Neural cell (in vitro differentiated cells): ENCODE data around the gene MUS81.
"Not testable (repeated sequence)": the region's sequence is repeated elsewhere in the genome, so short reads cannot be mapped to it uniquely, and the experiment has no call there.

ENCODE experiments used
- MXI1 ChIP-seq: fragments of 450-650 bp; conservative IDR thresholded peaks from 2 replicates; pipeline ENCODE4 v1.6.1; 2014; ENCODE audit warnings: antibody characterized with exemption, mild to moderate bottlenecking; ENCODE audit not compliant: poor library complexity, severe bottlenecking
- RAD21 ChIP-seq: fragments of 450-650 bp; conservative IDR thresholded peaks from 2 replicates; pipeline ENCODE4 v1.6.1; 2014; ENCODE audit warnings: antibody characterized with exemption, mild to moderate bottlenecking, moderate library complexity
- TAF1 ChIP-seq: IDR thresholded peaks from 2 replicates; pipeline ENCODE4 v1.6.1; 2012; ENCODE audit warnings: low read depth
- TF ChIP-seq, protein P1 (sequence below): fragments of 450-650 bp; IDR thresholded peaks from 2 replicates; pipeline ENCODE4 v1.5.1; 2014; ENCODE audit warnings: antibody characterized with exemption, mild to moderate bottlenecking, moderate library complexity; ENCODE audit not compliant: poor library complexity, severe bottlenecking
- TF ChIP-seq, protein P2 (sequence below): IDR thresholded peaks from 2 replicates; pipeline ENCODE4 v1.6.1; 2012; ENCODE audit warnings: borderline replicate concordance

GRCh38 chr11:65848693-65849092 lies 11.5 kb upstream of the MUS81 start:
- TF ChIP-seq MXI1, TAF1, RAD21: not testable (repeated sequence)
- TF ChIP-seq, protein P1, sequence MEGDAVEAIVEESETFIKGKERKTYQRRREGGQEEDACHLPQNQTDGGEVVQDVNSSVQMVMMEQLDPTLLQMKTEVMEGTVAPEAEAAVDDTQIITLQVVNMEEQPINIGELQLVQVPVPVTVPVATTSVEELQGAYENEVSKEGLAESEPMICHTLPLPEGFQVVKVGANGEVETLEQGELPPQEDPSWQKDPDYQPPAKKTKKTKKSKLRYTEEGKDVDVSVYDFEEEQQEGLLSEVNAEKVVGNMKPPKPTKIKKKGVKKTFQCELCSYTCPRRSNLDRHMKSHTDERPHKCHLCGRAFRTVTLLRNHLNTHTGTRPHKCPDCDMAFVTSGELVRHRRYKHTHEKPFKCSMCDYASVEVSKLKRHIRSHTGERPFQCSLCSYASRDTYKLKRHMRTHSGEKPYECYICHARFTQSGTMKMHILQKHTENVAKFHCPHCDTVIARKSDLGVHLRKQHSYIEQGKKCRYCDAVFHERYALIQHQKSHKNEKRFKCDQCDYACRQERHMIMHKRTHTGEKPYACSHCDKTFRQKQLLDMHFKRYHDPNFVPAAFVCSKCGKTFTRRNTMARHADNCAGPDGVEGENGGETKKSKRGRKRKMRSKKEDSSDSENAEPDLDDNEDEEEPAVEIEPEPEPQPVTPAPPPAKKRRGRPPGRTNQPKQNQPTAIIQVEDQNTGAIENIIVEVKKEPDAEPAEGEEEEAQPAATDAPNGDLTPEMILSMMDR: not testable (repeated sequence)
- TF ChIP-seq, protein P2, sequence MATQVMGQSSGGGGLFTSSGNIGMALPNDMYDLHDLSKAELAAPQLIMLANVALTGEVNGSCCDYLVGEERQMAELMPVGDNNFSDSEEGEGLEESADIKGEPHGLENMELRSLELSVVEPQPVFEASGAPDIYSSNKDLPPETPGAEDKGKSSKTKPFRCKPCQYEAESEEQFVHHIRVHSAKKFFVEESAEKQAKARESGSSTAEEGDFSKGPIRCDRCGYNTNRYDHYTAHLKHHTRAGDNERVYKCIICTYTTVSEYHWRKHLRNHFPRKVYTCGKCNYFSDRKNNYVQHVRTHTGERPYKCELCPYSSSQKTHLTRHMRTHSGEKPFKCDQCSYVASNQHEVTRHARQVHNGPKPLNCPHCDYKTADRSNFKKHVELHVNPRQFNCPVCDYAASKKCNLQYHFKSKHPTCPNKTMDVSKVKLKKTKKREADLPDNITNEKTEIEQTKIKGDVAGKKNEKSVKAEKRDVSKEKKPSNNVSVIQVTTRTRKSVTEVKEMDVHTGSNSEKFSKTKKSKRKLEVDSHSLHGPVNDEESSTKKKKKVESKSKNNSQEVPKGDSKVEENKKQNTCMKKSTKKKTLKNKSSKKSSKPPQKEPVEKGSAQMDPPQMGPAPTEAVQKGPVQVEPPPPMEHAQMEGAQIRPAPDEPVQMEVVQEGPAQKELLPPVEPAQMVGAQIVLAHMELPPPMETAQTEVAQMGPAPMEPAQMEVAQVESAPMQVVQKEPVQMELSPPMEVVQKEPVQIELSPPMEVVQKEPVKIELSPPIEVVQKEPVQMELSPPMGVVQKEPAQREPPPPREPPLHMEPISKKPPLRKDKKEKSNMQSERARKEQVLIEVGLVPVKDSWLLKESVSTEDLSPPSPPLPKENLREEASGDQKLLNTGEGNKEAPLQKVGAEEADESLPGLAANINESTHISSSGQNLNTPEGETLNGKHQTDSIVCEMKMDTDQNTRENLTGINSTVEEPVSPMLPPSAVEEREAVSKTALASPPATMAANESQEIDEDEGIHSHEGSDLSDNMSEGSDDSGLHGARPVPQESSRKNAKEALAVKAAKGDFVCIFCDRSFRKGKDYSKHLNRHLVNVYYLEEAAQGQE: not testable (repeated sequence)
